Mammary epithelial cell (primary cell): Measurements from ENCODE around the gene CDH6.

Experiments used
- CTCF ChIP-seq, 2 donors: IDR thresholded peaks in 1 of 2; conservative IDR thresholded peaks in 1 of 2; 2 replicates each; pipeline ENCODE4 v1.5.1; 2011 to 2012; ENCODE audit warnings: inconsistent platforms in 2 of 2, low read length in 2 of 2, mild to moderate bottlenecking in 2 of 2, control low read depth in 1 of 2, low read depth in 1 of 2; ENCODE audit not compliant: insufficient read depth in 1 of 2; ENCODE audit errors: extremely low read depth in 1 of 2
- EZH2 ChIP-seq: IDR thresholded peaks from 2 replicates; pipeline ENCODE4 v1.6.1; 2012; ENCODE audit warnings: low read length, inconsistent platforms, borderline replicate concordance

- TF ChIP-seq EZH2 = no peak
- TF ChIP-seq CTCF (conservative IDR thresholded peaks at IDR 0.05 in 1 of 2, IDR thresholded peaks at IDR 0.05 in 1 of 2; ENCODE audit: extremely low read depth in 1 of 2, insufficient read depth in 1 of 2, low read depth in 1 of 2, low read length in 2 of 2) = no peak
These were observed 44.5 kb upstream of the CDH6 start for GRCh38 chr5:31148959-31149475.
